HG02798 (cell line): ENCODE results near the gene SNX24.

Experiments
- ATAC-seq: cut with Tn5 transposase; IDR thresholded peaks from one replicate; pipeline ENCODE4 v1.9.1; 2021; ENCODE audit warnings: mild to moderate bottlenecking; ENCODE audit not compliant: unreplicated experiment, poor library complexity

The SNX24 gene

DNA sequence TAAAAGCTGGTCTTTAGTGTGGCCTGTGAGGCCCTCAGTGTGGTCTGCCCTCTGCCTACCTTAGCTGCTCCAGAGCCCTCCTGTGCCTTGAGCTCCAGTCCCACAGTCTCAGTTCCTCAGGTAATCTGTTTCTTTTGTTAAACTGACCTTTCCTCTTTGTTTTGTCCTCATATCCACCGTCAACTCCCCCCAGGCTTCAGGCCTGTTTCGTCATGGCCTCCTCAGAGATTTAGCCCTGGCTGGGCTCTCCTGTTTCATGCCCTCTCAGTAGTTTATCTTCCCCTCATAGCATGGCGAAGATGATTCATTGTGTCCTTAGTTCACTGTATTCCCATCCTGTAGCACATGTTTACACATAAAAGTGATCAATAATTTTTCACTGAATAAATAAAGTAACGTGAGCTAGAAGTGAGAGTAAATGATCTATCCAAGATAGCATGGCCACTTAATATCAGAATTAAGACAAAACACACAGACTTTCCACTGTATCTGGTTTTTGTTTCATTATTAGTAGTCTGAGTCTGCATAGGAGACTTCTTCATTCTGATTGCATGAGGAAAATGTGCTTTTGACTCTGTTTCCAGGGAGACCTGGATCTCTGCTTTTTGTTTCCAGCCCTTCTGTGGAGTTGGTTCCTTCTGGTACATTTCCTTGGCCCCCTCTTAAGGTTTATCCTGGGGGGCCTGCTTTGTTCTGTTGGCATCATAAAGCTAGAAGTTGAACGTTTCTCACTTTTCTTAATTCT lies 70.5 kb downstream of the SNX24 start:
- peak; percentile 86 for ATAC-seq

GRCh38 chr5:122916490-122916889 lies 71.1 kb downstream of the SNX24 start:
- no peak for ATAC-seq

- ATAC-seq: no peak
These were observed 74.6 kb downstream of the SNX24 start for GRCh38 chr5:122919969-122920368.

DNA sequence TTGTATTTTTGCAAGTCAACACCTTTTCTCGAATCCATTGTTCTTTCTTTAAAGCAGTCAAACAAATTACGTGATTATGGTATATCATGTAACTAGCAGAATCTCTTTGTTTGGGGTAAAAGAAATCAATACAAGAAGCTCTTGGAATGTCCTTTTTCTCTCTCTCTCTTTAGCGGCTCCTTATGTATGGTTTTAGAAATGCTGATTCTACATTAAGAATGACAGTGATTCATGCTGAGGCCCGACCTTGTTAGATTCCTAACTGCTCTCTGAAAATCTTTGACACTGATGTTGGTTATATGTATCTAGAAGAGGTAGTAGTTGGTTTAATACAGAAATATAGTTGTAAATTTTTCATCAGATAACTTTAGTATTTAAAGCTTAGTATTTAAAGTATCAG lies 76.4 kb downstream of the SNX24 start:
- no peak for ATAC-seq

GRCh38 chr5:122924203-122924602 lies 78.8 kb downstream of the SNX24 start:
- no peak for ATAC-seq

DNA sequence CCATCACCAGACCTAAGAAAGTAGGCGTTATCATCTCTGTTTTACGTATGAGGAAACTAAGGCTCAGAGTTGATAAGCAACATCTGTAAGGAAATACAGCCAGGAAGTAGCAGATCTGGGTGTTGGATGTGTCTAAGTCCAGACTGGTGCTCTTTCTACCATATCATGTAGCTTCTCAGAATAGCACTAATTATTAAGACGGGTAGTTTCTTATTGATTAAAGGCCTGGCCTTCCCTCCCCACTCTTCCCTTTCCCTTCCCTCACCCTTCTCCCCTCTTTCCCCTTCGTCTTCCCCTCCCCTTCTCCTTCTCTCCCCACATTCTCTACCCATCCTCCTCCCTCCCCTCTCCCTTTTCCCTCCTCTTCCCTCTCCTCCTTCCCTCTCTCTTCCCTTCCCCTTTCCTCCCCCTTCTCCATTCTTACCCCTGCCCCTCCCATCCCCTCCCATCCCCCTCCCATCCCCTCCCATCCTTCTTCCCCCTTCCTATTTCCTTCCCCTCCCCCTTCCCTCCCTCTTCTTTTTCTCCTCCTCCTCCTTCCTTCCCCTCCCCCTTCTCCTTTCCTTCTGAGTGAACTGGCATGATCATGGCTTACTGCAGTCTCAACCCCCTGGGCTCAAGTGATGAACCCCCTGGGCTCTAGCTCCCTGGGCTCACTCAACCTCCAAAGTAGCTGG lies 79.4 kb downstream of the SNX24 start:
- ATAC-seq: no peak

DNA sequence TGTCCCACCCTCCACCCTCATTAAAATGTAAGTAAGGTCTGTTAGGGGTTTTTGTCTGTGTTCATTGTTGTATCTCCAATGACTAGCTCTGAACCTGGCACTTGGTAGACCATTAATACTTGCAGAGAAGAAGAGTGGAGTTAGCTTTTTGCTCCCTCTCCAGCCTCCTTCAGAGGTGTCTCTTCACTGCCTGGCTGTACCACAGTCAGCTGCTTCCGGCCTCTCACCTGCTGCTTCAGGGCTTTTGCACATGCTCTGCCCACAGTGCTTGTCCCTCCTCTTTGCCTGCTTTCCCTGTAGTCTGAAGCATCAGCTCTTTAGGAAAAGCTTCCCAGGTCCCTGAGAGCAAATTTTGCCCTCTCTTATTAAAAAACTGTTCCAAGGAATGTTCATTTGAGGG lies 83.6 kb downstream of the SNX24 start:
- ATAC-seq: no peak

DNA sequence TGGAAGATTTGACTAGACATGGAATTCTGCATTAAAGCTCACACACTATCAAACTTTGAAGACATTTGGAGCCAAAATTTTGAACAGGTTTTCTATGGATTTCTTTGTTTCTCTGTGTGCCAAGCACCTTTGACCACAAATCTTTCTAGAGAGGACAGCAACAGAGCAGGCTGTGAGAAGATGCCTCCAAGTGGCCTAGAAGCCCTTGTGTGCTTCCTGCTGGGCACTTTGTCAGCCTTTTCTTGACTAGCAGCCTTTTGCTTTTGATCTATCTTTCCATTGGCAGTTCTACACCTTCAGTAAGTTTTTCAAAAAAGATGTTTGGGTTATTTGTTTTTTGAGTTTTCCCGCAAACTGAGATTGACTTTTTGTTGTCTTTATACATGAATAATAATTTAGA lies 84.6 kb downstream of the SNX24 start:
- no peak for ATAC-seq

DNA sequence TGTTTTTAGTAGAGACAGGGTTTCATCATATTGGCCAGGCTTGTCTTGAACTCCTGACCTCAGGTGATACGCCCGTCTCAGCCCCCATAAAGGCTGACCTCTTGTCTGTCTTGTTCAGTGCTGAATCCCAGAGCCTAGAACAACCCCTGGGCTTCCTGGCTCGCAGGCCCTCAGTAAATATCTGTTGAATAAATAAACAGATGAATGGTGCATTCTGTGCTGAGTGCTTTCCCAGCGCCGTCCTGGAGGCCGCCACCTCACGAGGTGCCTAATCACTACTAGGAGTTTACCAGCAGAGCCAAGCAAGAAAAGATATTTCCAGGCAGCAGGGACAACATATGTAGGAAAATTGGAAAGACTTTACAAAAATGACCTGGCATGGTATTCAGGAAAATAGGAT lies 88.5 kb downstream of the SNX24 start:
- ATAC-seq: no peak

DNA sequence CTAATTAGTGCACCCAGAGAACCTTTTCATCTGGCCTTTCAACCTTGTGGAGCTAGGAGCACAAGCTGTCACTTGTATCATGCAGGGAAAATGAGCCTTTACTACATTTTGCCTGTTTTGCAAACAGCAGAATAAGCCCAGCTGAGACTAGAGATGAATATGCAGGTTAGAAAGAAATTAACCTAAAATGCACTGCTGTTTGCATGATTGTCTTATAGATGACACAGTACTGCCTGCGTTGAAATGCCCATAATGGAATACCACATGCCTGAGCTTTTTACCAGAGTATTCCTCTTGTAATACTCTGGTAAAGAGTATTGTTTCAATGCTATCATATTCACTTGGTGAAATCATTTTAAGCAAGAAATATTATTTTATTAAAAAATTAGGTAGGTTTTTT lies 90.7 kb downstream of the SNX24 start:
- no peak for ATAC-seq

DNA sequence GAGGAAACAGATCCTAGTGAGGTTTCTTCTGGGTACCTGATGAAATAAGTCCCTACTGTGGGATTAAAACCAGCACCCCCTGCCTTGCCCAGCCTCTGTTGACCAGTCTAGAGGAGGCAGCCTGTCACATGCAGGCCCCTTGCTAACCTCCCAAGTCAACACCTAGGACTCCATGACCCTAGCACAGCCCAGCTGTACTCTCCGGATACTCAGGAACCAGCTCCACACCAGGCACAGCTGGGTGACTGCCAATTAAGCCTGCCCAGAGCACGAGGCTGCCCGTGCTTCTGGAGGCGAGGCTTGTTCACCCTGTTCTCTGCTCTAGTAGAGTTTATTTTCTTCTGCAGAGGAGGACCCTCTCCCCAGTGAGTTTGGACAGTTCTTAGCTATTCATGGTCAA lies 92.5 kb downstream of the SNX24 start:
- no peak for ATAC-seq

- no peak for ATAC-seq
These were observed 95.5 kb downstream of the SNX24 start for GRCh38 chr5:122940890-122941289.

- no peak for ATAC-seq
These were observed 96.3 kb downstream of the SNX24 start for GRCh38 chr5:122941737-122942136.

GRCh38 chr5:122942164-122942914 lies 96.9 kb downstream of the SNX24 start:
- no peak for ATAC-seq

DNA sequence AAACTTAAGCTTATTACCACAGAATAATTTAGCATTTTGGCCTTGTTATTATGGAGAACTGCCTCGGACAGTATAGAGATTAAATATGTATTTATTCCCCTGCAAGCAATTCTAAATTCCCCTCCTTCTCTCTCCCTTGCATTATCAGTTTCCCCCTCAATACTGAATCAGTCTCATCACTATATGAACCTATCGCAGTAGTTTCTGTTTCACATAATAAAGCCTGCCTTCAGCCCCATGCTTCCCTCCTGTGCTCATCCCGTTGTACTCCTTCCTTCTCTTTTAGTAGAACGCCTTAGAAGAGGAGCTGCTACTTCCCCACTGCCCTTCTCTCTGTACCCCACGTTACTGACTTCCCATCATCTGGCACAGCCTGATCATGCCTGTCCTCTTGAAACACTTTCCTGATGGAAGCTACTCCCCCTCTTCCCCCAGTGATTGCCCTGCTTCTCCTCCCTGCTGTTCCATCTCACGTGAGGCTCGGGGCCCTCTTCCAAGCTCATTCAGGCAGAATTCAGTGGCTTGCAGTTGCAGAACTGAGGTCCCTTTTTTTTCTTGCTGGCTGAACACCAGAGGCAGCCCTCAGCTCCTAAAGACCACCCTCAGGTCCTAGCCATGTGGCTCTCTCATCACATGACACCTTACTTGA lies 97.8 kb downstream of the SNX24 start:
- ATAC-seq: no peak

DNA sequence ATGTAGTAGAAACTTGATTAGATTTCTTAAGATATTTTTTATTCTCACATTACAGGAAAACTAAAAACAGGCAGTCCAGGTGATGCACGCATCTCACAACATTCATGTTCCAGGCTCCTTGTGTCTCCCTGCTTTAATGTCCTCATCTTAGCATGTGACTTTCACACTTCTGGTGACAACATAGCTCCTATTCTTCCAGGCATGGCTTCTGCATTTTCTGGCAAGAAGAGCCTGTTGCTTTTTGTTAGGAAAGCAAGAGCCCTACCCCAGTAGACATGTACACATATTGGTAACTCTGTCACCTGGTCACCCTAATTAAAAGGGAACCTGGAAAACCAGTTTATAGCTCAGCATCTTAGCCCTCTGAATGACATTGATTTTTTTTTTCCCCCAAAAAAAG lies 98.6 kb downstream of the SNX24 start:
- no peak for ATAC-seq

- ATAC-seq: no peak
These were observed 102.0 kb downstream of the SNX24 start for GRCh38 chr5:122947372-122947771.

GRCh38 chr5:122947772-122948171 lies 102.4 kb downstream of the SNX24 start:
- no peak for ATAC-seq

GRCh38 chr5:122948319-122948718 lies 102.9 kb downstream of the SNX24 start:
- ATAC-seq: no peak

- no peak for ATAC-seq
These were observed 106.2 kb downstream of the SNX24 start for GRCh38 chr5:122951658-122952057.

- no peak for ATAC-seq
These were observed 109.3 kb downstream of the SNX24 start for GRCh38 chr5:122954719-122955118.
